ENCODE results near the gene COPZ1.
"Not testable (repeated sequence)": the region's sequence is repeated elsewhere in the genome, so short reads cannot be mapped to it uniquely, and the experiment has no call there.

The COPZ1 gene, protein sequence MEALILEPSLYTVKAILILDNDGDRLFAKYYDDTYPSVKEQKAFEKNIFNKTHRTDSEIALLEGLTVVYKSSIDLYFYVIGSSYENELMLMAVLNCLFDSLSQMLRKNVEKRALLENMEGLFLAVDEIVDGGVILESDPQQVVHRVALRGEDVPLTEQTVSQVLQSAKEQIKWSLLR

DNA sequence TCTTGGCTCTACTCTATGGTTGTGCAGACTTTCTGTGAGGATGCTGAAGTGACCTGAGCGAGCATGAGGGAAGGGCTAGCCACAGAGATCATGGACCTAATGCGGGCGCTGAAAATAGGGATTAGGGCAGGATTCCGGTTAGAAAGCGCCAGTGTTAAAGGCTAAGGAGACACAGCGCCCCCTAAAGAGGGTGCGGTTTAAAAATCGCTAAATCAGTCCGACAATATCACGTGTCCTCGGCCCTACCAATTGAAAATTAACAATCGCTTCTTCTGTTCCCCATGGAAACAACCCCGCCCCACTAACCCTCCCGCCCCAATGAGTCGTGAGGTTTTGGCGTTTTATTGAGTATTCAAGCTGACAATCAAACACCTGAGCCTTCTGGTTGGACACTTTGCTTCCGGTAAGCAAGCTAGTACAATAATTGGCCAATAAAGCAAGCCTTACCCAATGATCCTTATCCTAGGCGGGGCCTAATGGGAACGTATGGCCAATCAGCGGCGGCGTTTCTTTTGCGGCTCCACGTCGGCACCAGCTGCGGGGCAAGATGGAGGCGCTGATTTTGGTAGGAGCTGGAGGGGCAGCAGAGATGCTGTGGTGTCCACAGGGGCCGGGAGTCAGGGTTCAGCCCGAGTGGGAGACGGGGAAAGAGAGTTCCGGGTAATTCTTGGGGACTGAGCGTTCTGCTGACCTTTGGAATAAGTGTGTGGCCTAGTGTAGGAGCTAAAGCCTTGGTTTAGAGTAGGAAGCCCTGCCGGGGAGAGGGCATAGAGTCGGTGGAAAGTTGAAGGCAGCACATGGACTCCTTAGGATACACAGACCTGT lies at the start of gene COPZ1:
COPZ1 (plus strand) TSS at position 515 of the 825 bp plus-strand sequence; CDS start at position 548, 33 bp downstream.
- in situ Hi-C loops (cut with MboI; ENCODE audit: low sequenced_read_pairs), result no loop called here

DNA sequence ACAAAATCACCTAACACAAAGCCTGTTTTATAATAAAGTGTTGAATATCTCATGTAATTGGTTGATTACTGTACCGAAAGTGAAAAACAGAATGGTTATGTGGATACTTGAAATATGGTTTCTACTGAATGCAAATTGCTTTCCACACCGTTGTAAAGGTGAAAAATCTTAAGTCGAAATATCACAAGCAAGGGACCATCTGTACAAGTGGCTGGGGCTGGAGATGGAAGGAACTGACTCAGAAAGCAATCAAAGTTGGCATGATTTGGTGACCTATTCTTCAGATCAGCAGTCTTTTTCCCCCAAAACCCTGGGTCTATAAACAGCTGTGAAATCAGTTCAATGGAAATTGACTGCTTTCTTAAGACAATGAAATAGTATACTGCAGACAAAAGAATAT lies 48.6 kb upstream of the COPZ1 start:
- in situ Hi-C loops (cut with MboI; ENCODE audit: low sequenced_read_pairs), result no loop called here

DNA sequence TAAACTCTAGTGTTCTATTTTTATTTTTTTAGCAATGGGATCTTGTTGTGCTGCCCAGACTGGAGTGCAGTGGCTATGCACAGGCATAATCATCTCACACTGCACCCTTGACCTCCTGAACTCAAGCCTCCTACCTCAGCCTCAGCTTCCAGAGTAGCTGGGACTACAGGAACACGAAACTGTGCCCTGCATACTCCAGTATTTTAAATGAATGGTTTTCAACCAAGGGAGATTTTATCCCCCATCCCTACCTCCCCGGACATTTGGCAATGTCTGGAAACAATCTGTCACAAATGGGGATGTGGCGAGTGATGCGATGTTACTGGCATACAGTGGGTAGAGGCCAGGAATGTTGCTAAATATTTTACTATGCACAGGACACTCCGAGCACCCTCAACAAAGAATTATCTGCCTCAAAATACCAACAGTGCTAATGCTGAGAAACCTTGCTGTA lies 47.1 kb upstream of the COPZ1 start:
- in situ Hi-C loops (cut with MboI; ENCODE audit: low sequenced_read_pairs), result no loop called here

DNA sequence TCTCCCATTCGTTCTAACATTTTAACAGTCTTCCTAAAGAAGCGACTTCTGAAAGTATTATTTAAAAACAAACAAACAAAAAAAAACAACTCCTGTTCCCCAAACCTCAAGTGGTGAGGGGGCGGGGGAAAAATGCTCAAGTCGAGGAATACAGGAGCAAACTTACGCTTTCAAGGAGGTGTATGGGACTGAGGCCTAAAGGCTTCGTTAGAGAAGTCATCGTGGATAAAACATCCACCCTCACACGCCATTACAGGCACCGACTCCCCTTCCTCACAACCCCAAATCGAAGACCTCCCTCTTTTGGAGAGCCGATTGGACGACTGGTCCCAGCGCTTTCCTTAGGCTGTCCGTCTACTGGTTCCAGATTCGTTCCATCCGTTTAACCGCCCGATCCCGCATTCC lies 45.7 kb upstream of the COPZ1 start:
- in situ Hi-C loops (cut with MboI; ENCODE audit: low sequenced_read_pairs), result no loop called here

DNA sequence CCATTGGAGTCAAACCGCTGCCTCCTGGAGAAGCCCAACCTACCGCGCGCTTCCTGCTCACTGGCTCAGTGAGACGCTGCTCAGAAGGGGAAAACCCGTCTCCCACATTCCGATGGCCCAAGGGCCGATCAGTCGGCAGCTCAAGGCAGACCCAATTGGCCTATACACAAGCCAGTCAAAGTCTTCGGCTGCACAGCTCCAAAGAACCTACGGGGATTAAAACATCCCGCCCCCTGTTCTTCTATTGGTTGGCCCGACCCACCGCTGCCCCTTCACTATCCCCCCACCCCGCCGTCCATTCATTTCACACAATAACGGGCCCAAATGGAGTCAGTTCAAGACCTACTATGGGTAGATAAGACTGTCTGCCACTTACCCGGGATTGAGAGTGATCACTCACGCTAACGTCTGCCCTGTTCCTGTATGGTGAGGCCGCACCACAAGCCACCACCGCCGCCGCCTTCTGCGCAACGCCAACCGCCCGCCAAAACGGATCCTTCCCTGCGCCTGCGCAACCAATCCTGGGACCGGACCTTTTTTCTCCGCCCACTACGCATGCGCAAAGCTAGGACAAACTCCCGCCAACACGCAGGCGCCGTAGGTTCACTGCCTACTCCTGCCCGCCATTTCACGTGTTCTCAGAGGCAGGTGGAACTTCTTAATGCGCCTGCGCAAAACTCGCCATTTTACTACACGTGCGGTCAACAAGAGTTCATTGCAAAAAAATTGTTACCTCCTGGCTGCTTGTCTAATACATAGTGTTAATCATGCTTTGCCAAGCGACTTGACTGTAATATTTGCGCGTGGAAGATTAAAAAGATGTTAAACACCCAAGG lies 45.1 kb upstream of the COPZ1 start, which contains the start of gene CBX5:
CBX5 (minus strand) TSS at position 491 of the 836 bp plus-strand sequence. CDS start 22,472 bp downstream, outside the sequence.
- in situ Hi-C loops (cut with MboI; ENCODE audit: low sequenced_read_pairs), result no loop called here

DNA sequence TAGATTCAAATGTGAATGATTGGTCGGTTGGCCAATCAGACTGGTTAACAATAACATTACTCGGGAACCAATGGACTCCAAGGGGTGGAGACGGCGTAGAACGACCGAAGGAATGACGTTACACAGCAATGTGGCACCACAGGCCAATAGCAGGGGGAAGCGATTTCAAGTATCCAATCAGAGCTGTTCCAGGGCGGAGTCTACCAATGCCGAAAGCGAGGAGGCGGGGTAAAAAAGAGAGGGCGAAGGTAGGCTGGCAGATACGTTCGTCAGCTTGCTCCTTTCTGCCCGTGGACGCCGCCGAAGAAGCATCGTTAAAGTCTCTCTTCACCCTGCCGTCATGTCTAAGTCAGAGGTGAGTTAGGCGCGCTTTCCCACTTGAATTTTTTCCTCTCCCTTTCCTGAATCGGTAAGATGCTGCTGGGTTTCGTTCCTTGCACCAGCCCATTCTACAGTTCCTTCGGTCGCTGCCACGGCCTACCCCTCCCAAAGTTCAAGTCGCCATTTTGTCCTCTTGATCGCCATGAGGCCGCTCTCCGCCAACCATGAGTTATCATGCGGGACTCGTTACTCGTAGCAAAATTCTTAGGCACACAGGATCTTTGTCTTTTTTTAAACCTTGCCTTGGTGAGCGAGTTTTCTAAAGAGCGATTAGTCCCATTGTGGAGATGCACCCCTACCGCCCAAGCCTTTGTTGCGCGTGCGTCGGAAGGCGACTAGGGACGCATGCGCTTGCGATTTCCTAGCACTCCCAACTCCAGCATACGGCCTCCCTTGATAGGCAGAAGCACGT lies 44.3 kb upstream of the COPZ1 start, which contains the start of gene HNRNPA1:
HNRNPA1 (plus strand) TSS at position 259 of the 793 bp plus-strand sequence; CDS start at position 341, 82 bp downstream.
- in situ Hi-C loops (cut with MboI; ENCODE audit: low sequenced_read_pairs), result no loop called here

DNA sequence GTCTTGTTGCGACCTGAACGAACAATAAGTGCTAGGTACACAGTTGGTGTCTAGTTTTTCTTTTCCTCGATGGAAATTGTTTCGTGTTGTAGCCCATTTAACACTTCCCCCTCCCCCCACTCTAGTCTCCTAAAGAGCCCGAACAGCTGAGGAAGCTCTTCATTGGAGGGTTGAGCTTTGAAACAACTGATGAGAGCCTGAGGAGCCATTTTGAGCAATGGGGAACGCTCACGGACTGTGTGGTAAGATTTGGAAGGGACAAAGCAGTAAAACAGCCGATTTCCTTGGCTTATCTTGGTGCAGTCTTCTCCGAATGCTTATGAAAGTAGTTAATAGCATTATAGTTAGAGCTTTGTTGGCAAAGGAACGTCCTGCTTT lies 43.7 kb upstream of the COPZ1 start:
- in situ Hi-C loops (cut with MboI; ENCODE audit: low sequenced_read_pairs), result not testable (repeated sequence)

DNA sequence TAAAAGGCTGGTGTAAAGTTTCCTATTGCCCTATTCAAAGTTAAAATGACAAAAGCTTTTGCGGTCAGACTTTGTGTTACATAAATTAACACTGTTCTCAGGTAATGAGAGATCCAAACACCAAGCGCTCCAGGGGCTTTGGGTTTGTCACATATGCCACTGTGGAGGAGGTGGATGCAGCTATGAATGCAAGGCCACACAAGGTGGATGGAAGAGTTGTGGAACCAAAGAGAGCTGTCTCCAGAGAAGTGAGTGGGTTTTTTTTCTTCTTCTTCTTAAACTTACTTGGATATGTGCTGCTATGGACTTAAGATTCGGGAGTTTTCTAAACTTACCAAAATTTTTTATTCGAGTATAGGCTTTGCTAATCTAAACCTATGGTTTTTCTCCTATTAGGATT lies 43.2 kb upstream of the COPZ1 start:
- in situ Hi-C loops (cut with MboI; ENCODE audit: low sequenced_read_pairs), result not testable (repeated sequence)

DNA sequence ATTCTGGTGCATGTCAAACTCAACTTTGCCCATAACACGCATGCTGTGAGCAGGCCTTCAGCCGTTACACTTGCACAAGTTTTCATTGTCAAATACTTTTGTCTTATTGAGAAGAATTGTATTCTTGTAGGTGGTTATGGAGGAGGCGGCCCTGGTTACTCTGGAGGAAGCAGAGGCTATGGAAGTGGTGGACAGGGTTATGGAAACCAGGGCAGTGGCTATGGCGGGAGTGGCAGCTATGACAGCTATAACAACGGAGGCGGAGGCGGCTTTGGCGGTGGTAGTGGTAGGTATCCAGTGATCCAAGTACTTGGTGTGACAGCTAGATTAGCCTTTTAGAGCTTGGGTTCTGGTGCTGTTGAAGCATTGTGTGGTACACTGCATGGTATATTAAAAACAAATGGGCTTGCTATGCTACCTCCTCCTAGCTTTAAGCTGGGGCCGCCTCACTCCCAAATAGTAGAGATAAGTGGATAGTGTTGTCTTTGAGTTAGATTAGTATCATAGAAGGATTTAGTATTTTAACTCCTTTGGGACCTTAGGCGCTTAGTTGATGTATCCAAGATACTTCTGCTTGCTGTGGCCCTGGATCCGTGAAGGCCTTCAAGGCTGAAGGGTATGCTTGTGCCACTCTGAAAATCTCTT lies 41.9 kb upstream of the COPZ1 start:
- in situ Hi-C loops (cut with MboI; ENCODE audit: low sequenced_read_pairs), result no loop called here

DNA sequence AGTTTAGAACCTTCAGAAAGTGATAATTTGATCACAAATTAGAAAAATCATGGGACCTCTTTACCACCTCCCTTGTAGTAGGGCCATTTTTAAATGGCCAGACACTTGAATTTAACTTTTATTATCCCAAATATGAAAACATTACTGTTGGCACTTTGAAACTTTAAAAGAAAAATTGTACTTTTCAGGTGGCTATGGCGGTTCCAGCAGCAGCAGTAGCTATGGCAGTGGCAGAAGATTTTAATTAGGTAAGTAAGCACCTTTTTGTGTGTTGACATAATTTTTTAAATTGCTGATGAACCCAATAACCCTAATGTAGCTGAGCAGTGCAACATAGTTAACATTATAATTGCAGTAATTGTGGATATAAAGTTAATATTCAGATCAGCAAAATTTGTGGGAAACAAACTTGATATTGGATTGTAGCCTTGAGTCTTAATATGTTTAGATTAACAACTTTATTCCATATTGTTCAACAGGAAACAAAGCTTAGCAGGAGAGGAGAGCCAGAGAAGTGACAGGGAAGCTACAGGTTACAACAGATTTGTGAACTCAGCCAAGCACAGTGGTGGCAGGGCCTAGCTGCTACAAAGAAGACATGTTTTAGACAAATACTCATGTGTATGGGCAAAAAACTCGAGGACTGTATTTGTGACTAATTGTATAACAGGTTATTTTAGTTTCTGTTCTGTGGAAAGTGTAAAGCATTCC lies 40.7 kb upstream of the COPZ1 start:
- in situ Hi-C loops (cut with MboI; ENCODE audit: low sequenced_read_pairs), result not testable (repeated sequence)

DNA sequence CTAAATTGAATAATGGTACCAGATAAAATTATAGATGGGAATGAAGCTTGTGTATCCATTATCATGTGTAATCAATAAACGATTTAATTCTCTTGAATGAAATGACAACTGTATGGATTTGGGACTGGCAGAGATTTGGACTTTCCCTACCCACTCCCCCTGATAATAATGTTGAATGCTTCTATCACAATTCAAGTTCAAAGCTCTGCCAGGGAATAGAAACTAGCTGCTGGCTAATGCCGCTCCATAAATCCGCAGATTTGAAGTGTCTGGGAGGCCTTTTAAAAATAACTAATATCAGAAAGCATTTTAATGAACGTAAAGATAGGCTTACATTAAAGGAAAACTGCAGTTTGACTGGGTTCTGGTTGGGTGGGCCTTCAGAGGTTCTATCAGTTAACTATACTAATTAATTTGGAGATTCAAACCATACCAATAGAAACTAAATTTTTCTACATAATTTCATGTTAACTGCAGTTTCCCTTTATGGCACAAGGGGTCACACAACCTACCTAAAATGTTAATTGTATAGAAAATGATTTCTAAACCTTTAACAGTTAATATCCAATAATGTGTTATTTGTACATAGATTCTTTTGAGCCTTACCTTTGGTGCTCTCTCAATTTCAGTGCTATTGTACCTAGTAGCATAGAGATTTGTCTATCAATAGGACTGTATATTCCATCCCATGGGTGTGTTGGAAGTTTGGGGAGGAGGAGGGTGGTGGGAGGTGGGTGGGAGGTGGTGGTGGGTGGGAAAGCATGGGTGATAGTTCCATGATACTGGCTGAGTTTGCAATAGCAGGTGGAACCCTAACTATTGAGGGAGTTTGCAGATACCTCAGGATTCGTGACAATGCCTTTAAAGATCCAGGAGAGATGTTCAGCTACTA lies 39.5 kb upstream of the COPZ1 start:
- in situ Hi-C loops (cut with MboI; ENCODE audit: low sequenced_read_pairs), result no loop called here

DNA sequence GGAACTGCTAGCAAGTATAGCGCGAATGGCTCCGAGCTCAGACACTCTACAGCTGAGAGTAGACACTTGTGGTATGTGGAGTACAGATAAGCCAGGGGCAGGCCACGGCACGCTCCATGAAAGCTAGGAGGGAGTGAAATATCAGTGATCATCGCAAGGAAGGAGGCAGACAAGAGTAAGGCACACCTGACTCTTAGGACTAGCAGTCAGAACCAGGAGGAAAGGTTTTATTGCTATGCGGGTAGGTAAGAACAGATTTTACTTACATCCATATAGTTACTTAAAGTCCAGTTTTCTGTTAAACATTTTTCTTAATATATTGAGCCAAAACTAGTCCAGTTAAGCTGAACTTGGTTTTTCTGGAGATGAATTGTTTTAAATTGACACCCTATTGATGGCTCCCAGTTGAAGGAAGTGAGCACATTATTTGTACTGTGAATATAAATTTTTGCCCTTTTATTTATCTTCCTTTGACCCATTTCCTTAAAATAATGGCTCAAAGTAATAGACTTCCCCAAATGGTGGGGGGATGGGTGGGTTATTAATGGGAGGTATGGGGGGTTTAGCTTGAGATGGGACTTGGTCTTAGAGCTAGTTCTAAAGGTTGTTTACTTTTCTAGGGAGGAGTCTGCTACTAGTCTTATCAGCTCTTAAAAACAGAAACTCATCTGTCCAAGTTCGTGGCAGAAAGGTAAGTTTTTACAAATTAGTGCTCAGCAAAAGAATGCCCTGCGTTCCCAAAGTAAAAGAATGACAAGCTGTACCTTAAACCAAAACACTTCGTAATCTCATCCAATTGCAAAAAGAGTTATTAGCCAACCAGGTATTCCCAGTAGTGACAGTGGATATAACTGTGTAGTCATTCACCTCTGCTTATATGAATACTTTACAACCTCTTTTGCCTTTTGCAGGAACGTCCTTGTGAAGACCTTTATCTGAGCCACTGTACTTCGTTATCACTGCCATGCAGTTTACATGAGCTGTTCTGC lies 38.6 kb upstream of the COPZ1 start:
- in situ Hi-C loops (cut with MboI; ENCODE audit: low sequenced_read_pairs), result no loop called here

DNA sequence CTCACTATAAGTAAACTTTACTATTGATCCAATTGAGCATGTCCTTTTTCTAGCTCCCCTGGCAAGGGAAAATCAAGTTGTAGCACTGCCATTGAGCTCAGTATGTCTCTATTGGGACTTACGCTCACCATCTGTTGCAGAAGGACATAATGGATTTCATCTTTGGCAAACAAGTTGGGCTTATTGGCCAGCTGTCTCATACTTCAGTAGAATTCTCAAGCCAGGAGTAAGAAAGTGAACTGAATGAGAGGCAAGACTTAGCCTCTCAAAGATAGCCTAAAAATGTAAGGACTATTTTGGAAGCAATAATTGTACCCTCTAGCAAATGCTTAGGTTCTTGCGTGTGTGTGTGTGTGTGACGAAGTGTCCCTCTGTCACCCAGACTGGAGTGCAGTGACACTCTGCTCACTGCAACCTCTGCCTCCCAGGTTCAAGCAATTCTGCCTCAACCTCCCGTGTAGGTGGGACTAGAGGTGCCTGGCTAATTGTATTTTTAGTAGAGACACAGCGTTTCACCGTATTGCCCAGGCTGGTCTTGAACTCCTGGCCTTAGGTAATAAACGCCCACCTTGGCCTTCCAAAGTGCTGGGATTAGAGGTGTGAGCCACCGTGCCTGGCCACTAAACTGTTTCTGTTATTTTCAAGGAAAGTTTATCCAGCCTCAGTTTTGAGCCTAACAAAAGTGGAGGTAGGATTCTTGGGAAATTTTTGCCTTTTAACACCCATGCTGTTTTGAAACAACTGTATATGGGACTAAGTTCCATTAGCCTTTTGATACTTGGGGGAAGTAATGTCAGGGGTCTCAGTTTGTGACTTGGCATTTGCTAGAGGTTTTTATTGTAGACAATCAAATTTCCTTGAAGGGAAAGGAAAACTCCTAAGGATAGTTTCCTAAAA lies 37.4 kb upstream of the COPZ1 start:
- in situ Hi-C loops (cut with MboI; ENCODE audit: low sequenced_read_pairs), result no loop called here

DNA sequence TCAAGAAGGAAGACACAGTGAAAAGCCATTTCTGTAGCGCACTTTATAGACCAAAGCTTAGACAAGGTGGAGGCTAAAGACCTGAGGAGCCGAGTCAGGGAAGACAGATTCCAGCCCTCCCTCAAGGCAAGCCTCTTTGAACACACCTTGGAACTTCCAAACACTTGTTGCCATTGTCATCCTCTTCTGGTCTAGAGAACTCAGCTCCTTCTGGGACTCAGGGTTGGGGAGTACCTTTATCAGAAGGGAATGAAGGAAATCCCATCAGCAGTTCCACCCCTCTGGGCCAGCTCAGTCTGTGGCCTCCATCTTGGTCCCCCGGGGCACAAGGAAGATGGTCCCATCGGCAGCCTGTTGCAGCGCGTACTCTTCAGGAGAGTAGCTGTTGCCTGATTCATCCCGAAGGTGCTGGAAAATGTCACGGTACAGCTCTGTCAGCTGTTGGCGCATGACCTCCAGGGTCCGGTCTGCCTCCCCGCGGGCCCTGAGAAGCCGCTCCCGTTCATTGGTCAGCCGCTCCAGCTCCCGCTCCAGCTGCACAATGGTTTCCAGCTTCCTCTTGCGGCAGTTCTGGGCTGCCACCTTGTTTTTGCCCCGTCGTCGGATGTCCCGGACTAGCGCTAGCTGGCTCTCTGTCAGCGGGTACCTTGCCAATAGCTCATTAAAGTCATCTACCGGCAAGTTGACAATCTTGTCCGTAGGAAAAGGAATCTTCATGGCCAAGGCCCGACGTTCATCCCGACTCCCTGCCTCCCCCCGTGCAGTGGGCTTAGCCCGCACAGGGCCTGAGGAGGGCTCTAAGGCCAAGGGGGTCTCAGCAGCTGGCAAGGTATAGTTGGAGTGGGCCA lies 32.6 kb upstream of the COPZ1 start:
- in situ Hi-C loops (cut with MboI; ENCODE audit: low sequenced_read_pairs), result no loop called here

DNA sequence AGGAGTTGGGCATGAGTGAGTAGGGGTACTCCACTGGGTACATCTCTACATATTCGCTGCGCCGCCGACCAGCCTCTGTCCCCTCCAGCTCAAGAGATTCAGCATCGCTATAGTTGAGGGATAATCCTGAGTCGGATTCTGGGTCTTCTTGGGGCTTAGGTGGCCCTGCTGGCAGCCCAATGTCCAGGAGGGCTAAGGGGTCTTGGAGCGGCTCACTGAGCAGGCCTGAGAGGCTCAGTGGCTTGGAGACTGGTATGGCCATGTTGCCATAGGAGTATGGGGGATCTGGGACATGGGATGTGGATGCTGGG lies 32.0 kb upstream of the COPZ1 start:
- in situ Hi-C loops (cut with MboI; ENCODE audit: low sequenced_read_pairs), result no loop called here
